RWPE2 (cell line): ENCODE results near the gene POGLUT2.
"Not testable (repeated sequence)": the region's sequence is repeated elsewhere in the genome, so short reads cannot be mapped to it uniquely, and the experiment has no call there.

ENCODE experiments used
- ATAC-seq: fragments of 200-7000 bp; cut with Tn5 transposase; 3 replicates; pipeline ENCODE4 v1.9.1; 2021; ENCODE audit warnings: low read depth
- DNase-seq: peaks from one replicate; pipeline ENCODE4 v3.0.0-alpha.2; 2020; ENCODE audit warnings: low spot score
- H3K27ac ChIP-seq: fragments of 450-650 bp; 2 replicates; pipeline ENCODE4 v1.5.1; 2017; ENCODE audit warnings: mild to moderate bottlenecking; ENCODE audit not compliant: poor library complexity, severe bottlenecking
- H3K27me3 ChIP-seq: fragments of 250-450 bp; sonication (Bioruptor Pico); 2 replicates; pipeline ENCODE4 v1.5.1; 2021; ENCODE audit warnings: mild to moderate bottlenecking, moderate library complexity; ENCODE audit not compliant: insufficient read depth, poor library complexity, severe bottlenecking
- H3K36me3 ChIP-seq: fragments of 250-450 bp; sonication (Bioruptor Pico); 2 replicates; pipeline ENCODE4 v1.5.1; 2020; ENCODE audit warnings: low read depth, mild to moderate bottlenecking, moderate library complexity
- H3K4me1 ChIP-seq: fragments of 250-450 bp; sonication (Bioruptor Pico); 2 replicates; pipeline ENCODE4 v1.5.1; 2021; ENCODE audit warnings: mild to moderate bottlenecking, moderate library complexity; ENCODE audit not compliant: insufficient read depth, poor library complexity, severe bottlenecking
- H3K4me3 ChIP-seq: fragments of 250-450 bp; sonication (Bioruptor Pico); 2 replicates; pipeline ENCODE4 v1.5.1; 2021; ENCODE audit warnings: mild to moderate bottlenecking, moderate library complexity; ENCODE audit not compliant: severe bottlenecking
- H3K9me3 ChIP-seq: fragments of 250-450 bp; sonication (Bioruptor Pico); 2 replicates; pipeline ENCODE4 v1.5.1; 2021; ENCODE audit warnings: mild to moderate bottlenecking, moderate library complexity; ENCODE audit not compliant: severe bottlenecking
- CTCF ChIP-seq: fragments of 450-650 bp; IDR thresholded peaks from one replicate; pipeline ENCODE4 v1.5.1; 2017; ENCODE audit warnings: mild to moderate bottlenecking, moderate library complexity; ENCODE audit not compliant: poor library complexity, severe bottlenecking

POGLUT2 gene

GRCh38 chr13:102793611-102794355 is 5.0 kb downstream of the POGLUT2 start:
- no peak for DNase-seq
- H3K9me3 ChIP-seq: no peaks in the 10 kb centered on the region
- H3K27me3 ChIP-seq: no peaks in the 10 kb centered on the region
- ATAC-seq: no peak
- H3K4me3 ChIP-seq: no peak overlapping the region
- TF ChIP-seq CTCF: no peak
- peaks cover 10% of the 10 kb centered on the region for H3K4me1 ChIP-seq
- peaks cover 53% of the 10 kb centered on the region for H3K36me3 ChIP-seq
- H3K27ac ChIP-seq: no peak overlapping the region

GRCh38 chr13:102792396-102792795 is 6.4 kb downstream of the POGLUT2 start:
- peaks cover 57% of the 10 kb centered on the region for H3K36me3 ChIP-seq
- H3K4me3 ChIP-seq: no peak overlapping the region
- ATAC-seq (no peak), DNase-seq (no peak)
- no peaks in the 10 kb centered on the region for H3K9me3 ChIP-seq
- H3K27ac ChIP-seq: no peak overlapping the region
- H3K4me1 ChIP-seq: peaks cover 5% of the 10 kb centered on the region
- H3K27me3 ChIP-seq: no peaks in the 10 kb centered on the region
- TF ChIP-seq CTCF: no peak

- ATAC-seq (no peak), DNase-seq (no peak)
- H3K27me3 ChIP-seq: no peaks in the 10 kb centered on the region
- no peak for TF ChIP-seq CTCF
- peaks cover 70% of the 10 kb centered on the region for H3K36me3 ChIP-seq
- no peaks in the 10 kb centered on the region for H3K9me3 ChIP-seq
- H3K4me3 ChIP-seq: no peak overlapping the region
- H3K27ac ChIP-seq: no peak overlapping the region
- H3K4me1 ChIP-seq: no peaks in the 10 kb centered on the region
Measured at GRCh38 chr13:102788683-102789082, 10.1 kb downstream of the POGLUT2 start.

- no peak for TF ChIP-seq CTCF
- H3K36me3 ChIP-seq: peaks cover 32% of the 10 kb centered on the region
- no peak overlapping the region for H3K4me3 ChIP-seq
- H3K27ac ChIP-seq: no peak overlapping the region
- H3K27me3 ChIP-seq: no peaks in the 10 kb centered on the region
- DNase-seq (no peak), ATAC-seq (no peak)
- no peaks in the 10 kb centered on the region for H3K4me1 ChIP-seq
- no peaks in the 10 kb centered on the region for H3K9me3 ChIP-seq
Measured at GRCh38 chr13:102784483-102784882, 14.3 kb downstream of the POGLUT2 start.

GRCh38 chr13:102781591-102781990 is 17.2 kb downstream of the POGLUT2 start:
- DNase-seq: no peak
- ATAC-seq: no peak
- Histone ChIP-seq H3K4me3 (no peak overlapping the region), H3K27ac (no peak overlapping the region), H3K36me3 (peaks cover 13% of the 10 kb centered on the region), H3K9me3 (no peaks in the 10 kb centered on the region), H3K27me3 (no peaks in the 10 kb centered on the region), H3K4me1 (no peaks in the 10 kb centered on the region)
- TF ChIP-seq CTCF: no peak

- DNase-seq, H3K27me3 ChIP-seq, H3K36me3 ChIP-seq, H3K4me3 ChIP-seq, H3K27ac ChIP-seq, ATAC-seq, H3K9me3 ChIP-seq, H3K4me1 ChIP-seq: not testable (repeated sequence)
Measured at GRCh38 chr13:102780656-102781055, 18.1 kb downstream of the POGLUT2 start.
